HG02642 (cell line): ENCODE results near the gene ZDHHC4.
"Not testable (repeated sequence)": the region's sequence is repeated elsewhere in the genome, so short reads cannot be mapped to it uniquely, and the experiment has no call there.

Experiments
- ATAC-seq: cut with Tn5 transposase; IDR thresholded peaks from one replicate; pipeline ENCODE4 v1.9.1; 2021; ENCODE audit warnings: mild to moderate bottlenecking; ENCODE audit not compliant: unreplicated experiment, poor library complexity

The ZDHHC4 gene

DNA sequence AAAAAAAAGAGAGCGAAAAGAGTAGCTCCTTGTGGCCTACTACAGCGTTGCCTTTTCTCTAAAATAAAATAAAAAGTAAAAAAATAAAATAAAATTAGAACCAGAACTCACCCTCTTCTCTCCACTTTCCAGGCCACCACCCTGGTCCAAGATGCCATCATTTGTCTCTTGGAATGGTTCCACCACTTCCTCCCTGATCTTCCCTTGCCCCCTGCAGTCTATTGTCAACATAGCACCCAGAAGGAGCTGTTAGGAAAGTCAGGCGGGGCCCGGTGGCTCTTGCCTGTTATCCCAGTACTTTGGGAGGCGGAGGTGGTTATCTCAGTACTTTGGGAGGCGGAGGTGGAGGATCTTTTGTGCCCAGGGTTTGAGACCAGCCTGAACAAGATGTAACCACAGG lies 18.4 kb upstream of the ZDHHC4 start:
- no peak for ATAC-seq

DNA sequence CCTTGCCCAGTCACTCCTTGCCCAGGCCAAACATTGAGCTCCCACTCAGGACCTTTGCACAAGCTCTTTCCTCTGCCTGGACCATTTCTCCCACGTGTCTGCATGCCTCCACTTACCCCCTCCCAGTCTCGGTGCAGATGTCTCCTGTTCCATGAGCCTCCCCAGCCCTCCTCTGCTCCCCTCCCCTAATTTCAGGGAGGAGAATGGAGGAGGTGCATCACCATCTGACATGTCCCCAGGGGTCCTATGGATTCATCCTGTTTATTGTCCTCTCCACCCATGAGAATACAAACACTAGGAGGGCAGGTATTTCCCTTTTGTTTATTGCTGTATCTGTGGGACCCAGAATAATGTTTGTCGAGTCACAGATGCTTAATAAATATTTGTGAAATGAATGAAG lies 17.4 kb upstream of the ZDHHC4 start:
- ATAC-seq: no peak

DNA sequence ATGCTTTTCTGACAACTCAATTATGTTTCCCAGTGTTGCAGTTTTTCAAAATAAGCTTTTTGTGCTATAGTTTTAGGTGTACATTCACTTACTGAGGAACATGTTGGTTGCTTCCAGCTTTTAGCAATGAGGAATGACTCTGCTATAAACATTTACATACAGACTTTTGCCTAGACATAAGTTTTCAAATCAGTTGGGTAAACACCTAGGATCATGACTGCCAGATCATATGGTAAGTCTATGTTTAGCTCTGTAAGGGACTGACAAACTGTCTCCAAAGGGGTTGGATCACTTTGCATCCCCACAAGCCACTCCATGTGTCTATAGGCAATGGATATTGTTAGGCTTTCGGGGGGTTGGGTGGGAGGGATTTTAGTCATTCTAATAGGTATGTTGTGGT lies 15.1 kb upstream of the ZDHHC4 start:
- ATAC-seq: no peak

DNA sequence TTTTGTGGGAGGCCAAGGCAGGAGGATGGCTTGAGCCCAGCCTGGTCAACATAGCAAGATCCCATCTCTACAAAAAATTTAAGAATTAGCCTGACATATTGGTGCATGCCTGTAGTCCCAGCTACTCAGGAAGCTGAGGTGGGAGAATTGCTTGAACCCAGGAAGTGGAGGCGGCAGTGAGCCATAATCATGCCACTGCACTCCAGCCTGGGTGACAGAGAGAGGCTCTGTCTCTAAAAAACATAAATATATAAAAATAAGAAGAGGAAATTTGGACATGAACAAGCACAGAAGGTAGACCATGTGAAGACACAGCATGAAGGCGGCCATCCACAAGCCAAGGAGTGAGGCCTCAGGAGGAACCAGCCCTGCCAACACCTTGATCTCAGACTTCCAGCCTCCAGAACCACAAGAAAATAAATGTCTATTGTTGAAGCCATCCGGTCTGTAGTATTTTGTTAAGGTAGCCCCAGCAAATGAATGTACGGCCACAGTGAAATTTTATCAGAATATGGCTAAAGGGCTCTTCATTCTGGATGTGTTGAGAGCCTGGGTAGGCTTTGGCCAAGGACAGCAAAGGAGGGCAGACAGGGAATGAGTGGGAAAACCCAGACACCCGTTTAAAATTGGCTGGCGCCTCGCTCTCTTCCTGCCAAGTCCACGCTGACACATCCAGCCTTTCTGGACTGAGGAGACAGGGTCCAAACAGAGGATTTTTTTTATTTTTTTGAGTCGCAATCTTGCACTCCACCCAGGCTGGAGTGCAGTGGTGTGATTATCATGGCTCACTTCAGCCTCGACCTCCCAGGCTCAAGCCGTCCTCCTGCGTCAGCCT lies 13.1 kb upstream of the ZDHHC4 start:
- ATAC-seq: no peak

DNA sequence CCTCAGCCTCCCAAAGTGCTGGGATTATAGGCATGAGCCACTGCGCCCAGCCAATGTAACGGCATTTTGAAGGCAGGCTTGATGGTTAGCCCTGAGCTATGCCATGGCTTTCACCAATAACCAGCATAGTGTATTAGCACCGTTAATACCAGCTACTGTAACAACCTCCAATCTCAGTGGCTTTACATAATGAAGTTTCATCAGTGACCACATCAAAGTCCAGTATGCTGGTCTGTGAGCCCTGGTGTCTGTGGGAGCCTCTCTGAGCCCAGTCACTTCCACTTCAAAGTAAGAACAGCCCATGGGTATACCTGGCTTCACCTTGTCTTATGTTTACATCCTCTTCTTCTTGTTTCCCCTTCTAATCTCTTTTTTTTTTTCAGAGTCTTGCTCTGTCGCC lies 11.6 kb upstream of the ZDHHC4 start:
- no peak for ATAC-seq

- ATAC-seq: no peak
Measured at GRCh38 chr7:6567886-6568285, 9.4 kb upstream of the ZDHHC4 start.

DNA sequence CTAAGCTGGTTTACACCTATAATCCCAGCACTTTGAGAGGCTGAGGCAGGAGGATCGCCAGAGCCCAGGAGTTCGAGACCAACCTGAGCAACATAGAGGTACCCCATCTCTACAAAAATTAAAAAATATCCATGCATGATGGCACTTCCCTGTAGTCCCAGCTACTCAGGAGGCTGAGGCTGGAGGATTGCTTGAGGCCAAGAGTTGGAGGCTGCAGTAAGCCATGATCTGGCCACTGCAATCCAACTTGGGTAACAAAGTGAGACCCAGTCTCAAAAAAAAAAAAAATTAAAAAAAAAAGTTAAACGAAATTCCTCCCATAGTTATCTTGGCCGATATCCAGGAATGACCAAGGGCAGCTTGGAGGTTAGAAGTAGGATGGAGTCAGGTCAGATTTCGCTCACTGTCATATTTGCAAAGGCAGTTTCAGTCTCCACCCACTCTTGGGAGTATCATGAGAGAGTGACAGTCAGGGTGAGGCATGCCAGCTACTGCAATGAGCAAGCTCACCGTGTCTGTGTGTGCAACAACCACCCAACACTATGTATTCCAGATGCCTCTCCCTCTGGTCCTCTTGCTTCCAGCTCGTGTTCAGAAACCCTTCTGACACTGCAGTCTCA lies 6.0 kb upstream of the ZDHHC4 start:
- ATAC-seq: no peak

DNA sequence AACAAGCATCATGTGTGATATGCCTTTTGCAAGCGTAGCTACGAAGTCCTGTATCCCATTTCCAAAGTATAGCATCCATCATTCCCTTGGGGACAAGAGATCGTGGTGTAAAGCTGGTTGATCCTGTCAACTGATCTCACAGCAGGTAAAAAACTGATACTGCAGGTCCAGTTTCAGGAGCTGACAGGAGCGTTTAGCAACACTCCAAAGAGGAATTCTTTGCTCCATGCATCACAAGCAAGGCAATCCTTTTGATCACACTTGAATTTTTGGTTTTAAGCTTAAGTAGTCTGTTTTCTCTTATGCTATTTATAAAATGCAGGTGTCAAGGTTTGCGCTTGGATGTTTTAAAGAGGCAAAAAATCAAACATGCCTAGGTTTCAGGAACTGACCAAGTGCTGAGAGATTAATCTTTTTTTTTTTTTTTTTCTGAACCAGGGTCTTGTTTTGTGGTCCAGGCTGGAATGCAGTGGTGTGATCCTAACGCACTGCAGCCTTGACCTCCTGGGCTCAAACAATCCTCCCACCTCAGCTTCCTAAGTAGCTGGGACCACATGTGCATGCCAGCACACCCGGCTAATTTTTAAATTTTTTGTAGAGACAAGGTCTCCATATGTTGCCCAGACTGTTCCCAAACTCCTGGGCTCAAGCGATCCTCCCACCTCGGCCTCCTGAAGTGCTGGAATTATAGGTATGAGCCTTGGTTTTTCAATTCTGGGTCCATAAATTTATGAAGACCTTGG lies 1.8 kb upstream of the ZDHHC4 start:
- no peak for ATAC-seq

DNA sequence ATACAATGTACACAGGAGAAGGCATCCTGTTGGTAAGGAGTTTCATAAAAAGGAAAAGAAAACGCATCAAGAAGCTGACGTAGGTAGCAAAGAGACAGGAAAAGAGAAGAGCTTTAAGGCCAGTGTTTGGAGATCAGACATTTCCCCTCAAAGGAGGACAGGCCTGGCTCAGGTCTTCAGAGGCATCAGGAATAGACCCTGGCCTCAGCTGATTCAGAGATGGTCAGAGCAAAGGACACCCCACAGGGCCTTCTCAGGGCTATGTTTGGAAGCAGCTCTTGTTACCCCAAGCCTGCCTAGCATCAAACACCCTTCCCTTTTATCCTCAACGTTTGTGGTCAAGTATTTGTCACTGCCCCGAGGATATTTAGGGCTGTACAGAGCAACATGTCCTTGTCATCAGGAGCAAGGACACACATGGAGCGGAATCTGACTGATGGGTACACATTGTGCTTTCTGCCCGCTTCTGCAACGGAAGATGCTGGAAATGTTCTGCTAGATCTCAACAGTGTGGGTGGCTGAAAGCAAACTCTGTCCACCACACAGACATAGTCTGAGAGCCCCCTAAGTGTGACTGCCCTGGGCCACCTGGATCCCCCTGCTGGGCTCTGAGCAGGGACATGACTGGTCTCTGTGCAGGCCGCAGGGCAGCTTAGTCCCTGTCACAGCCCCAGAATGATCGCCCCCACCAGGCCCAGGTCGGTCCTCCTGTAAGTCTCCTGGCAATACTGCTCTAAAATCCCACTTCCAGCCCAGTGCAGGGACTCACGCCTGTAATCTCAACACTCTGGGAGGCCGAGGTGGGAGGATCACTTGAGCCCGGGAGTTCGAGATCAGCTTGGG lies 1.0 kb upstream of the ZDHHC4 start:
- ATAC-seq: no peak

GRCh38 chr7:6576867-6577368 lies 336 bp upstream of the ZDHHC4 start:
- not testable (repeated sequence) for ATAC-seq

GRCh38 chr7:6578114-6579084 lies 1.1 kb downstream of the ZDHHC4 start:
- no peak for ATAC-seq

GRCh38 chr7:6579446-6579845 lies 2.2 kb downstream of the ZDHHC4 start:
- no peak for ATAC-seq

GRCh38 chr7:6585746-6586432 lies 8.6 kb downstream of the ZDHHC4 start:
- ATAC-seq: not testable (repeated sequence)

DNA sequence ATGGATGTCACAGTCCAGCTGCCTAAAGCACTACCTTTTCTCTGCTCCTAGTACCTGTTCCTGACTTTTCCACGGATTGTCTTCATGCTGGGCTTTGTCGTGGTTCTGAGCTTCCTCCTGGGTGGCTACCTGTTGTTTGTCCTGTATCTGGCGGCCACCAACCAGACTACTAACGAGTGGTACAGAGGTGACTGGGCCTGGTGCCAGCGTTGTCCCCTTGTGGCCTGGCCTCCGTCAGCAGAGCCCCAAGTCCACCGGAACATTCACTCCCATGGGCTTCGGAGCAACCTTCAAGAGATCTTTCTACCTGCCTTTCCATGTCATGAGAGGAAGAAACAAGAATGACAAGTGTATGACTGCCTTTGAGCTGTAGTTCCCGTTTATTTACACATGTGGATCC lies 11.3 kb downstream of the ZDHHC4 start:
- no peak for ATAC-seq

DNA sequence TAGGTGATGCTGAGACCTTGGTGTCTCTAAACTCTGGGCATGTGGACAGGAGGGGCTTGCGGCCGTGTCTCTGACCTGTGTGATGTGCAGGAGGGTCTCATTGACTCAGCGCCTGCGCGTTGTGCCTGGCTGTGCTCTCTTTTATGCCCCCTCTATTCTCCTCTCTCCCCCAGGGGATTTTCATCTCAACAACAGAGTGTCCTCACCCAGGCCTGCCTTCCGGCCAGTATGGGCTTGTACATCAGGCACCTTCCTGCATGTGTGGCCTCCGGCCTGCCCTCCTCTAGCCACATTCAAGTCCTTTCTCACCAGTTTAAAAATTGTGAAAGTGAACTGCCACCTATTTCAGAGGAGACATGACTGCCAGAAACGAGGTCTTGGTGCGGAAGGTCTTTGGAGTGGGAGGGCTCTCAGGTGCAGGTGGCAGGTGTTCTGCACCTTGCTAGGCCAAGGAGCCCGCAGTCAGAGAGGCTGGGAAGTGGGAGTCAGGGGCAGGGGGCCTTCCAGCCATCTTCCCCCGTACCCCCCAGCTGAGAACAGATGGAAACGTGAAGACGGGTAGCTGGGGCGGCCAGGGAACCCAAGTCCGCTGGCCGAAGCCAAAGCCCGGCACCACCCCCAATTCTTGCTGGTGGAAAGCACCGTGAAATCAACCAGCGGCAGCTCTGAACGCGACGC lies 12.0 kb downstream of the ZDHHC4 start:
- no peak for ATAC-seq

- peak; percentile 88 for ATAC-seq
Measured at GRCh38 chr7:6589829-6590644, 12.8 kb downstream of the ZDHHC4 start, which contains the start of gene INTS15. Gene INTS15, plus strand, starts transcription at chr7:6590021. Its CDS starts 263 bp downstream, at chr7:6590284.

GRCh38 chr7:6590645-6591110 lies 13.4 kb downstream of the ZDHHC4 start:
- peak; percentile 22 for ATAC-seq
